ENCODE data around the gene ANKRD13D. TPM values are rescaled to one million over a fixed set of nuclear protein-coding genes. Genes with fewer than 3 reads are reported as not detected.
"Not testable (repeated sequence)": the region's sequence is repeated elsewhere in the genome, so short reads cannot be mapped to it uniquely, and the experiment has no call there.

ANKRD13D gene
- total and polyA plus RNA-seq, 7 donors: 4.1 to 8.6 (median 7.0) TPM

DNA sequence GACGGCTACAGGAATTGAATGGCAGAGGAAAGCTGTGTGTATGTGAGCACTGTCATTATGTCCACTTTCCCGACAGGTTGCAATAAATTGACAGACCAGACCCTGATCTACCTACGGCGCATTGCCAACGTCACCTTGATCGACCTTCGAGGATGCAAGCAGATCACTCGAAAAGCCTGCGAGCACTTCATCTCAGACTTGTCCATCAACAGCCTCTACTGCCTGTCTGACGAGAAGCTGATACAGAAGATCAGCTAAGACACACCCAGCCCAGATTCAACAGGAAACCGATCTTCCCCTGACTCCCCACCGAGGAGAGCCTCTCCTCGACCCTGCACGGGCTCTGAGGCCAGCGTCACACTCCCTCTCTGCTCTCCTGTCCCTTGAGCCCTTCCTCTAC lies 34.3 kb upstream of the ANKRD13D start:
- H3K27me3 ChIP-seq (ENCODE audit: insufficient read depth in 3 of 3, low read length in 2 of 3): no peaks in the 10 kb centered on the region
- 78 to 85% (median 81%) methylated on average over 15 of the region's 15 CpGs for WGBS, 3 donors
- TF ChIP-seq, protein P1, sequence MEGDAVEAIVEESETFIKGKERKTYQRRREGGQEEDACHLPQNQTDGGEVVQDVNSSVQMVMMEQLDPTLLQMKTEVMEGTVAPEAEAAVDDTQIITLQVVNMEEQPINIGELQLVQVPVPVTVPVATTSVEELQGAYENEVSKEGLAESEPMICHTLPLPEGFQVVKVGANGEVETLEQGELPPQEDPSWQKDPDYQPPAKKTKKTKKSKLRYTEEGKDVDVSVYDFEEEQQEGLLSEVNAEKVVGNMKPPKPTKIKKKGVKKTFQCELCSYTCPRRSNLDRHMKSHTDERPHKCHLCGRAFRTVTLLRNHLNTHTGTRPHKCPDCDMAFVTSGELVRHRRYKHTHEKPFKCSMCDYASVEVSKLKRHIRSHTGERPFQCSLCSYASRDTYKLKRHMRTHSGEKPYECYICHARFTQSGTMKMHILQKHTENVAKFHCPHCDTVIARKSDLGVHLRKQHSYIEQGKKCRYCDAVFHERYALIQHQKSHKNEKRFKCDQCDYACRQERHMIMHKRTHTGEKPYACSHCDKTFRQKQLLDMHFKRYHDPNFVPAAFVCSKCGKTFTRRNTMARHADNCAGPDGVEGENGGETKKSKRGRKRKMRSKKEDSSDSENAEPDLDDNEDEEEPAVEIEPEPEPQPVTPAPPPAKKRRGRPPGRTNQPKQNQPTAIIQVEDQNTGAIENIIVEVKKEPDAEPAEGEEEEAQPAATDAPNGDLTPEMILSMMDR (IDR thresholded peaks at IDR 0.05): no peak
- ATAC-seq (no peak), DNase-seq (no peak)
- no peak overlapping the region for H3K27ac ChIP-seq
- H3K36me3 ChIP-seq (ENCODE audit: insufficient read depth in 1 of 2, low read depth in 1 of 2): peaks cover 30 to 83% of the 10 kb centered on the region in 2 donors
- H3K4me3 ChIP-seq: no peak overlapping the region
- intact Hi-C loops (cut with DNase I): no loop called here
- no peaks in the 10 kb centered on the region for H3K4me1 ChIP-seq
- no peaks in the 10 kb centered on the region for H3K9me3 ChIP-seq

DNA sequence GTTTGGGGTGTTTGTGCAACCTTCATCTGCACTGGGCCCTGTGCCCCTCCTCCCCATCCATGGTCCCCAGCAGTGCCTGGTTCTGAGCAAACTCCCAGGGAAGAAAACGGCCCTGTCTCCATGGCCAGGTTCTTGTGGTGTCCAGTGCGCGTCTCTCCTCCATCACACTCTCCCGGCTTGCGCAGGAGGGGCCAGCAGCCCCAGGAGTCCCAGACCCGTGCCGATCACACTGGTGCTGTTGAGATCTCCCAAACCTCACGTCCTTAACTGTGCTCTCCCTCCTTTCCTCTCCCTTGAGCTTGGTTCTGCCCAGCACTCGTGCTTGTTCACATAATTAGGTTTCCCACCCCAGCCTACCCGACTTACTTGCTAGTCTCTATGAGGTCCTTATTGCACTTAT lies 33.8 kb upstream of the ANKRD13D start:
- Histone ChIP-seq H3K4me3 (no peak overlapping the region), H3K27ac (no peak overlapping the region), H3K4me1 (no peaks in the 10 kb centered on the region), H3K36me3 (ENCODE audit: insufficient read depth in 1 of 2, low read depth in 1 of 2) (peaks cover 24 to 77% of the 10 kb centered on the region in 2 donors), H3K27me3 (ENCODE audit: insufficient read depth in 3 of 3, low read length in 2 of 3) (no peaks in the 10 kb centered on the region), H3K9me3 (no peaks in the 10 kb centered on the region)
- TF ChIP-seq, protein P1 (IDR thresholded peaks at IDR 0.05): no peak
- no peak for DNase-seq
- intact Hi-C loops (cut with DNase I): no loop called here
- ATAC-seq: no peak
- 87 to 90% (median 88%) methylated on average over 10 of the region's 10 CpGs for WGBS, 3 donors

DNA sequence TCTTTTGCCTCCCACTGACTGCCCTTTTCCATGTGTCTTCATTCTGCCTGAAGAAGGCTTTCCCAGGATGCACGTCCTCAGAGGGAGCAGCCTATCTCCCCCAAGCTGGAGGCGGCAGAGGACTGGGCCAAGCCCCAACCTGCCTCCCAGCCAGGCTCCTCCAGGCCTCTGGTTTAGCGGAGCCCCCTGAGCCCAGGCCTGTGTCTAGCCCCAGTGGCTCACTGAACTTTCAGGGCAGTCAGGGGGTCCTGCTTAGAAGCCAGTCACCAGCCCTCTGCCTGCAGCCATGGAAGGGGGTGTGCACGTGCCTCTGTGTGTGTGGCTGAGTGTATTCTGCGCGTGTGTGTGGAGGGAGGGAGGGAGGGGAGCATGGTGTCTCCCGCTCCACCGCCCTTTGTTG lies 33.2 kb upstream of the ANKRD13D start:
- WGBS, 3 donors: 83 to 85% (median 85%) methylated on average over 5 to 8 of the region's 8 CpGs
- Histone ChIP-seq H3K4me1 (no peaks in the 10 kb centered on the region), H3K27ac (no peak overlapping the region), H3K4me3 (no peak overlapping the region), H3K36me3 (ENCODE audit: insufficient read depth in 1 of 2, low read depth in 1 of 2) (peaks cover 24 to 72% of the 10 kb centered on the region in 2 donors), H3K27me3 (ENCODE audit: insufficient read depth in 3 of 3, low read length in 2 of 3) (no peaks in the 10 kb centered on the region), H3K9me3 (no peaks in the 10 kb centered on the region)
- ATAC-seq: peak in 1 of 4 donors; percentile 8
- intact Hi-C loops (cut with DNase I): no loop called here
- DNase-seq: no peak
- TF ChIP-seq, protein P1 (IDR thresholded peaks at IDR 0.05): no peak

DNA sequence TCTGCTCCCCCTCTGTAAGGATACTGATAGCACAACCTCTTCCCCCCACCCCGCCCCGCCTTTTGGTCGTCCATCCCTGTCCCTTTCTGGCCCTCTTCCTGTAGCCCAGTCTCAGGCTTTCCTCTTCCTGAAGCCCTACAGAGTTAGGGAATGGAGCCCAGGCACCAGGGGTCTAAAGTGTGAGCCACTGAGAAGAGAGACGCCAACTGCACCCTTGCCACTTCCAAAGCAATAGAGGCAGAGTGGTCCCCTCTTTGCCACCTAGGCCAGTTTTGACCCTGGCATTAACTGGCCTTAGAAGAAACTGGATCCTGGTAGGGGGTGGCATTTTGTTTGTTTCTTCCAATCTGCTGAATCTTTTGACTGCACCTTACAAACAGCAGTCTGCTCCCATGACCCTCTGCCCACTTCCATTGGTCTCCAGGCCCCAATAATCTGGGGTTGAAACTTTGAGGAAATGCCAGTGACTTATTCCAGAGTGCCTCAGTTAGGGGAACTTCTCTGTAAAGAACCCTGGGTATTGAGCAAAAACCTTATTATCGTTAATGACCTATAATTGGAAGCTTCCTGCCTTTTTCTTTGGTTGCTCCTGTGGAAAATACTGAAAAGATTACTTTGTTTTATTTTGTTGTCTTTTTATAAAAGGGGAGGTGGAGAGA lies 32.5 kb upstream of the ANKRD13D start:
- no peaks in the 10 kb centered on the region for H3K27me3 ChIP-seq (ENCODE audit: insufficient read depth in 3 of 3, low read length in 2 of 3)
- H3K27ac ChIP-seq: no peak overlapping the region
- H3K9me3 ChIP-seq: no peaks in the 10 kb centered on the region
- no peak overlapping the region for H3K4me3 ChIP-seq
- TF ChIP-seq, protein P1 (IDR thresholded peaks at IDR 0.05): no peak
- DNase-seq (no peak), ATAC-seq (no peak)
- peaks cover 19 to 65% of the 10 kb centered on the region in 2 donors for H3K36me3 ChIP-seq (ENCODE audit: insufficient read depth in 1 of 2, low read depth in 1 of 2)
- intact Hi-C loops (cut with DNase I): no loop called here
- 73 to 83% (median 74%) methylated on average over 5 of the region's 5 CpGs for WGBS, 3 donors
- H3K4me1 ChIP-seq: peaks cover 3% of the 10 kb centered on the region

DNA sequence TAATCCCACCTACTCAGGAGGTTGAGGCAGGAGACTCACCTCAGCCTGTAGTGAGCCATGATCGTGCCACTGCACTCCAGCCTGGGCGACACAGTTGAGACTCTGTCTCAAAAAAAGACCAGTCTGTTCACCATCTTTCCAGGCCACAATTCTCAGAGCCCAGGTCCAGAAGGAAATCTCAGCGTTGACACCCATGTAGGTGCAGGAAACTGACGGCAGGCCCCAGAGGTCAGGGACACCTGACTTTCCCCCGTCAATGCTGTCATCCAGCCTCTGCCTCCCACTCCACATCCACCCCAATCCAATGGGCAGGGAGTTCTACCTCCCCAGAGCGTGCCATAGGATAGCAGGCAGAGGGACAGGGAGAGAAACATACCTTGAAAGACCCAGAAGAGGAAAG lies 28.7 kb upstream of the ANKRD13D start:
- intact Hi-C loops (cut with DNase I): loop anchor here (5.0 to 10.0 kb wide), 2 partner anchors 122 to 124 kb away; no protein-coding TSS in a partner anchor
- Histone ChIP-seq H3K9me3 (no peaks in the 10 kb centered on the region), H3K27me3 (ENCODE audit: insufficient read depth in 3 of 3, low read length in 2 of 3) (no peaks in the 10 kb centered on the region), H3K36me3 (ENCODE audit: insufficient read depth in 1 of 2, low read depth in 1 of 2) (peaks cover 9 to 27% of the 10 kb centered on the region in 2 donors), H3K27ac (no peak overlapping the region), H3K4me3 (no peak overlapping the region), H3K4me1 (peaks cover 11% of the 10 kb centered on the region)
- 79 to 83% (median 80%) methylated on average over 6 of the region's 6 CpGs for WGBS, 3 donors
- DNase-seq (no peak), ATAC-seq (no peak)
- TF ChIP-seq, protein P1 (IDR thresholded peaks at IDR 0.05): no peak

DNA sequence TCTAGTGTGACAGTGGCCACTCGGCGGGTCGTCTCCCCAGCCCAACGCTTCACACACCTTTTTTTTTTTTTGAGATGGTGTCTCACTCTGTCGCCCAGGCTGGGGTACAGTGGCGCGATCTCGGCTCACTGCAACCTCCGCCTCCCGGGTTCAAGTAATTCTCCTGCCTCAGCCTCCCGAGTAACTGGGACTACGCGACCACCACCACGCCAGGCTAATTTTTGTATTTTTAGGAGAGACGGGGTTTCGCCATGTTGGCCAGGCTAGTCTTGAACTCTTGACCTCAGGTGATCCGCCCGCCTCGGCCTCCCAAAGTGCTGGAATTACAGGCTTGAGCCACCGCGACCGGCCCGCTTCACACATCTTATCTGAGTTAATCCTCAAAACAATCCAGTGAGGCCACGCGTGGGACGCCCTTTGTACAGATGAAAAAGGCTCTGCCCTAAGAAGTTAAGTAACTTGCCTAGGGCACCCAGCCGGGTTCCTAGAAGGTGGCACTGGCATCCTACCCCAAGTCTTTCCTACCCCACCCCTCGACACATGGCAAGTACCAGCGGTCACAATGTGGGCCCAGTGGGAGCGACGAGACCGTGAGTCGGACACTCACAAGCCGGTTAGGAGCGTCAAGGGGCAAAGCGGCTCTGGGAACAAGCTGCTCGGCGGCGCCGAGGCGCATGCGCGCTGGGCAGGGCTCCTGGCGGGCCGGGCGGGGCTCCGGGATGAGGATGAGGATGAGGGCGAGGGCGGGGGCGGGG lies 28.0 kb upstream of the ANKRD13D start:
- H3K27me3 ChIP-seq (ENCODE audit: insufficient read depth in 3 of 3, low read length in 2 of 3); H3K27ac ChIP-seq; H3K9me3 ChIP-seq: not testable (repeated sequence)
- 23 to 31% (median 24%) methylated on average over 50 of the region's 50 CpGs for WGBS, 3 donors
- H3K4me3 ChIP-seq: peak overlapping the region; percentile 55
- ATAC-seq: peak in 2 of 4 donors; percentile 12 to 52
- intact Hi-C loops (cut with DNase I): loop anchor here (5.0 to 10.0 kb wide), 2 partner anchors 121 to 124 kb away; no protein-coding TSS in a partner anchor
- peaks cover 16% of the 10 kb centered on the region for H3K4me1 ChIP-seq
- H3K36me3 ChIP-seq (ENCODE audit: insufficient read depth in 1 of 2, low read depth in 1 of 2): peaks cover 5 to 20% of the 10 kb centered on the region in 2 donors
- DNase-seq: peak; percentile 74 to 79
